Right atrium auricular region (tissue), 2 donors: Measurements from ENCODE around the gene RBMS1. TPM values are rescaled to one million over a fixed set of nuclear protein-coding genes. Genes with fewer than 3 reads are reported as not detected.
"Not testable (repeated sequence)": the region's sequence is repeated elsewhere in the genome, so short reads cannot be mapped to it uniquely, and the experiment has no call there.

Experiments
- DNase-seq: peaks from one replicate; pipeline ENCODE4 v3.0.0-alpha.2; 2019; ENCODE audit warnings: low spot score
- H3K27ac ChIP-seq, 2 donors: fragments of 200-600 bp; sonication (generic); 1 replicate in 1 of 2; 2 replicates in 1 of 2; pipeline ENCODE4 v1.5.1; 2016 to 2019
- H3K27me3 ChIP-seq, 2 donors: fragments of 200-600 bp; sonication (generic); one replicate each; pipeline versions ENCODE4 v1.5.1 to v1.6.0; 2017 to 2019
- H3K36me3 ChIP-seq: fragments of 200-600 bp; sonication (generic); one replicate; pipeline ENCODE4 v1.5.1; 2016
- H3K4me1 ChIP-seq, 2 donors: fragments of 200-600 bp; sonication (generic); one replicate each; pipeline versions ENCODE4 v1.5.1 to v1.6.0; 2017 to 2019
- H3K4me3 ChIP-seq, 2 donors: fragments of 200-600 bp; sonication (generic); 1 replicate in 1 of 2; 2 replicates in 1 of 2; pipeline ENCODE4 v1.5.1; 2017 to 2019; ENCODE audit warnings: mild to moderate bottlenecking in 1 of 2, moderate library complexity in 1 of 2
- H3K9me3 ChIP-seq, 2 donors: fragments of 200-600 bp; sonication (generic); one replicate each; pipeline ENCODE4 v1.5.1; 2019
- CTCF ChIP-seq, 2 donors: fragments of 200-600 bp; sonication (generic); IDR thresholded peaks; one replicate each; pipeline ENCODE4 v1.5.1; 2019; ENCODE audit warnings: antibody characterized with exemption in 2 of 2
- total RNA-seq, 2 donors: library from RNA; depleted of rRNA; stranded (reverse); fragments of >200 nt; gene quantifications; one replicate each; pipeline ENCODE4 v1.1.0, GENCODE V29; 2016

The RBMS1 gene
- total RNA-seq, 2 donors from 2014 or later, result 52.3 to 57.0 TPM

- no peak for TF ChIP-seq CTCF (IDR thresholded peaks at IDR 0.05)
- peak overlapping the region in 1 of 2 donors; percentile 63 for H3K27ac ChIP-seq
- no peaks in the 10 kb centered on the region for H3K27me3 ChIP-seq
- peaks cover 0 to 8% of the 10 kb centered on the region in 2 donors for H3K9me3 ChIP-seq
- H3K4me3 ChIP-seq, result no peak overlapping the region
- H3K4me1 ChIP-seq, result peaks cover 0 to 48% of the 10 kb centered on the region in 2 donors
- H3K36me3 ChIP-seq, result no peaks in the 10 kb centered on the region
- DNase-seq, result no peak
Observed at GRCh38 chr2:160426604-160427003, 67.0 kb downstream of the RBMS1 start.

GRCh38 chr2:160425434-160426151 is 68.0 kb downstream of the RBMS1 start:
- Histone ChIP-seq H3K4me3 (no peak overlapping the region), H3K36me3 (no peaks in the 10 kb centered on the region), H3K27ac (peak overlapping the region; percentile 33 to 63), H3K9me3 (peaks cover 0 to 8% of the 10 kb centered on the region in 2 donors), H3K4me1 (peaks cover 0 to 50% of the 10 kb centered on the region in 2 donors), H3K27me3 (no peaks in the 10 kb centered on the region)
- no peak for DNase-seq
- TF ChIP-seq CTCF (IDR thresholded peaks at IDR 0.05), result no peak

GRCh38 chr2:160423126-160423525 is 70.5 kb downstream of the RBMS1 start:
- peaks cover 0 to 57% of the 10 kb centered on the region in 2 donors for H3K4me1 ChIP-seq

GRCh38 chr2:160421646-160422501 is 71.7 kb downstream of the RBMS1 start:
- H3K36me3 ChIP-seq, H3K27me3 ChIP-seq, DNase-seq, H3K27ac ChIP-seq, H3K4me3 ChIP-seq, H3K9me3 ChIP-seq: not testable (repeated sequence)
- H3K4me1 ChIP-seq, result peaks cover 0 to 57% of the 10 kb centered on the region in 2 donors

More at GRCh38 chr2:160423126-160423525, 70.5 kb downstream of the RBMS1 start:
- no peaks in the 10 kb centered on the region for H3K36me3 ChIP-seq
- H3K27ac ChIP-seq, result no peak overlapping the region
- H3K4me3 ChIP-seq, result no peak overlapping the region
- DNase-seq, result no peak
- no peaks in the 10 kb centered on the region for H3K27me3 ChIP-seq
- no peak for TF ChIP-seq CTCF (IDR thresholded peaks at IDR 0.05)
- no peaks in the 10 kb centered on the region for H3K9me3 ChIP-seq

GRCh38 chr2:160420711-160421110 is 72.9 kb downstream of the RBMS1 start:
- peak overlapping the region; percentile 40 to 70 for H3K27ac ChIP-seq
- H3K27me3 ChIP-seq, result no peaks in the 10 kb centered on the region
- peaks cover 0 to 48% of the 10 kb centered on the region in 2 donors for H3K4me1 ChIP-seq
- TF ChIP-seq CTCF (IDR thresholded peaks at IDR 0.05), result no peak
- no peak for DNase-seq
- H3K36me3 ChIP-seq, result no peaks in the 10 kb centered on the region
- no peak overlapping the region for H3K4me3 ChIP-seq
- no peaks in the 10 kb centered on the region for H3K9me3 ChIP-seq
